ENCODE results near the gene CREB3L1. TPM values are rescaled to one million over a fixed set of nuclear protein-coding genes. Genes with fewer than 3 reads are reported as not detected.
A peak's percentile ranks its signal among the peaks of the same experiment; 100 is the strongest.

Gene CREB3L1
- total and polyA plus RNA-seq, 4 experiments from 2014 or later, result not detected

GRCh38 chr11:46338636-46338987 lies 61.1 kb downstream of the CREB3L1 start:
- no peak for DNase-seq
- H3K9me3 Mint-ChIP-seq, result no peaks in the 10 kb centered on the region
- H3K4me1 Mint-ChIP-seq, result peaks cover 27 to 90% (median 67%) of the 10 kb centered on the region in 4 donors
- no peaks in the 10 kb centered on the region for H3K36me3 ChIP-seq (ENCODE audit: insufficient read depth, low read length)
- H3K27me3 Mint-ChIP-seq, result no peaks in the 10 kb centered on the region
- intact Hi-C loops (cut with micrococcal nuclease), result no loop called here
- H3K27ac ChIP-seq (ENCODE audit: low read depth, low read length), result no peak overlapping the region
- no peaks in the 10 kb centered on the region for H3K9me3 ChIP-seq (ENCODE audit: control insufficient read depth in 1 of 2, low read length in 2 of 2)
- POLR2A ChIA-PET (ENCODE audit: partially characterized antibody), result interaction anchor here (0.8 to 1.7 kb wide), 3 partner anchors 8 to 22 kb away, joined by 3 to 5 read pairs (median 3); partner anchors contain the start of gene DGKZ
- H3K4me3 Mint-ChIP-seq, result peak overlapping the region in 3 of 8 donors; percentile 15 to 57 (median 43)
- no peak overlapping the region for H3K4me3 ChIP-seq (ENCODE audit: low read length in 2 of 2)
- no peaks in the 10 kb centered on the region for H3K36me3 Mint-ChIP-seq
- H3K27me3 ChIP-seq (ENCODE audit: insufficient read depth, low read length), result no peaks in the 10 kb centered on the region
- CTCF ChIA-PET (ENCODE audit: partially characterized antibody), result interaction anchor here (0.7 to 1.5 kb wide), 5 partner anchors 10 to 31 kb away, joined by 3 to 4 read pairs (median 3); no protein-coding TSS in a partner anchor
- H3K4me1 ChIP-seq (ENCODE audit: insufficient read depth, low read length), result peaks cover 85% of the 10 kb centered on the region
- H3K27ac Mint-ChIP-seq, result peak overlapping the region in 6 of 7 donors; percentile 30 to 80 (median 67)

- DNase-seq, result no peak
- H3K4me1 ChIP-seq (ENCODE audit: insufficient read depth, low read length), result peaks cover 84% of the 10 kb centered on the region
- ChIA-PET CTCF (ENCODE audit: partially characterized antibody) (interaction anchor here (0.7 to 2.0 kb wide), 9 partner anchors 9 to 101 kb away, joined by 3 to 5 read pairs (median 3); no protein-coding TSS in a partner anchor), POLR2A (ENCODE audit: partially characterized antibody) (interaction anchor here (0.8 to 1.7 kb wide), 3 partner anchors 9 to 21 kb away, joined by 3 to 5 read pairs (median 3); partner anchors contain the start of gene DGKZ)
- H3K27me3 ChIP-seq (ENCODE audit: insufficient read depth, low read length), result no peaks in the 10 kb centered on the region
- no peaks in the 10 kb centered on the region for H3K9me3 ChIP-seq (ENCODE audit: control insufficient read depth in 1 of 2, low read length in 2 of 2)
- intact Hi-C loops (cut with micrococcal nuclease), result no loop called here
- H3K4me1 Mint-ChIP-seq, result peaks cover 32 to 90% (median 68%) of the 10 kb centered on the region in 4 donors
- peak overlapping the region in 5 of 7 donors; percentile 36 to 77 (median 65) for H3K27ac Mint-ChIP-seq
- H3K27me3 Mint-ChIP-seq, result no peaks in the 10 kb centered on the region
- no peak overlapping the region for H3K27ac ChIP-seq (ENCODE audit: low read depth, low read length)
- no peaks in the 10 kb centered on the region for H3K36me3 ChIP-seq (ENCODE audit: insufficient read depth, low read length)
- H3K4me3 ChIP-seq (ENCODE audit: low read length in 2 of 2), result no peak overlapping the region
- H3K9me3 Mint-ChIP-seq, result no peaks in the 10 kb centered on the region
- H3K36me3 Mint-ChIP-seq, result no peaks in the 10 kb centered on the region
- peak overlapping the region in 3 of 8 donors; percentile 15 to 57 (median 43) for H3K4me3 Mint-ChIP-seq
Measured at GRCh38 chr11:46338988-46339666, 61.7 kb downstream of the CREB3L1 start.

- Mint-ChIP-seq H3K4me1 (peaks cover 36 to 90% (median 68%) of the 10 kb centered on the region in 4 donors), H3K9me3 (no peaks in the 10 kb centered on the region), H3K27me3 (no peaks in the 10 kb centered on the region), H3K36me3 (no peaks in the 10 kb centered on the region), H3K4me3 (peak overlapping the region in 1 of 8 donors; percentile 7), H3K27ac (peak overlapping the region in 4 of 7 donors; percentile 21 to 53 (median 42))
- Histone ChIP-seq H3K4me3 (ENCODE audit: low read length in 2 of 2) (no peak overlapping the region), H3K4me1 (ENCODE audit: insufficient read depth, low read length) (peaks cover 81% of the 10 kb centered on the region), H3K36me3 (ENCODE audit: insufficient read depth, low read length) (no peaks in the 10 kb centered on the region), H3K27me3 (ENCODE audit: insufficient read depth, low read length) (no peaks in the 10 kb centered on the region), H3K27ac (ENCODE audit: low read depth, low read length) (no peak overlapping the region), H3K9me3 (ENCODE audit: control insufficient read depth in 1 of 2, low read length in 2 of 2) (no peaks in the 10 kb centered on the region)
- DNase-seq, result no peak
- intact Hi-C loops (cut with micrococcal nuclease), result no loop called here
- ChIA-PET POLR2A (ENCODE audit: partially characterized antibody) (interaction anchor here (1.1 to 14.6 kb wide), 3 partner anchors 8 to 13 kb away, joined by 4 to 262 read pairs (median 6); no protein-coding TSS in a partner anchor), CTCF (ENCODE audit: partially characterized antibody) (interaction anchor here (0.7 to 2.0 kb wide), 9 partner anchors 9 to 102 kb away, joined by 3 to 5 read pairs (median 4); no protein-coding TSS in a partner anchor)
Measured at GRCh38 chr11:46339816-46340215, 62.4 kb downstream of the CREB3L1 start.

GRCh38 chr11:46341454-46341853 lies 64.0 kb downstream of the CREB3L1 start:
- H3K4me1 Mint-ChIP-seq, result peaks cover 44 to 94% (median 73%) of the 10 kb centered on the region in 4 donors
- no peaks in the 10 kb centered on the region for H3K9me3 Mint-ChIP-seq
- CTCF ChIA-PET (ENCODE audit: partially characterized antibody), result interaction anchor here (1.1 to 17.9 kb wide), 6 partner anchors 8 to 45 kb away, joined by 3 to 469 read pairs (median 4); no protein-coding TSS in a partner anchor
- POLR2A ChIA-PET (ENCODE audit: partially characterized antibody), result interaction anchor here (1.5 to 14.6 kb wide), 3 partner anchors 10 to 20 kb away, joined by 5 to 262 read pairs (median 10); no protein-coding TSS in a partner anchor
- H3K36me3 Mint-ChIP-seq, result peaks cover 0 to 2% of the 10 kb centered on the region in 2 donors
- Histone ChIP-seq H3K36me3 (ENCODE audit: insufficient read depth, low read length) (no peaks in the 10 kb centered on the region), H3K9me3 (ENCODE audit: control insufficient read depth in 1 of 2, low read length in 2 of 2) (no peaks in the 10 kb centered on the region), H3K4me3 (ENCODE audit: low read length in 2 of 2) (no peak overlapping the region), H3K4me1 (ENCODE audit: insufficient read depth, low read length) (peaks cover 81% of the 10 kb centered on the region), H3K27ac (ENCODE audit: low read depth, low read length) (peak overlapping the region; percentile 27), H3K27me3 (ENCODE audit: insufficient read depth, low read length) (no peaks in the 10 kb centered on the region)
- intact Hi-C loops (cut with micrococcal nuclease), result no loop called here
- H3K27me3 Mint-ChIP-seq, result no peaks in the 10 kb centered on the region
- DNase-seq, result no peak
- H3K27ac Mint-ChIP-seq, result peak overlapping the region; percentile 18 to 92 (median 52)
- H3K4me3 Mint-ChIP-seq, result peak overlapping the region in 6 of 8 donors; percentile 14 to 78 (median 52)

- H3K27me3 ChIP-seq (ENCODE audit: insufficient read depth, low read length), result no peaks in the 10 kb centered on the region
- Mint-ChIP-seq H3K36me3 (peaks cover 0 to 8% of the 10 kb centered on the region in 2 donors), H3K4me1 (peaks cover 47 to 94% (median 75%) of the 10 kb centered on the region in 4 donors), H3K4me3 (peak overlapping the region in 6 of 8 donors; percentile 2 to 62 (median 54)), H3K27ac (peak overlapping the region in 6 of 7 donors; percentile 55 to 92 (median 80)), H3K9me3 (peaks cover 0 to 2% (median 0%) of the 10 kb centered on the region in 8 donors), H3K27me3 (peaks cover 0 to 2% of the 10 kb centered on the region in 2 donors)
- peak overlapping the region; percentile 27 for H3K27ac ChIP-seq (ENCODE audit: low read depth, low read length)
- H3K9me3 ChIP-seq (ENCODE audit: control insufficient read depth in 1 of 2, low read length in 2 of 2), result no peaks in the 10 kb centered on the region
- POLR2A ChIA-PET (ENCODE audit: partially characterized antibody), result interaction anchor here (0.6 to 14.6 kb wide), 5 partner anchors 9 to 222 kb away, joined by 3 to 262 read pairs (median 6); no protein-coding TSS in a partner anchor
- DNase-seq, result peak in 1 of 5 donors; percentile 55
- peak overlapping the region in 1 of 2 donors; percentile 4 for H3K4me3 ChIP-seq (ENCODE audit: low read length in 2 of 2)
- intact Hi-C loops (cut with micrococcal nuclease), result no loop called here
- CTCF ChIA-PET (ENCODE audit: partially characterized antibody), result interaction anchor here (1.1 to 17.9 kb wide), 7 partner anchors 10 to 104 kb away, joined by 3 to 469 read pairs (median 4); no protein-coding TSS in a partner anchor
- peaks cover 86% of the 10 kb centered on the region for H3K4me1 ChIP-seq (ENCODE audit: insufficient read depth, low read length)
- no peaks in the 10 kb centered on the region for H3K36me3 ChIP-seq (ENCODE audit: insufficient read depth, low read length)
Measured at GRCh38 chr11:46342239-46342638, 64.8 kb downstream of the CREB3L1 start.

GRCh38 chr11:46343520-46343919 lies 66.1 kb downstream of the CREB3L1 start:
- ChIA-PET POLR2A (ENCODE audit: partially characterized antibody) (interaction anchor here (1.1 to 14.7 kb wide), 4 partner anchors 8 to 22 kb away, joined by 6 to 334 read pairs (median 136); no protein-coding TSS in a partner anchor), CTCF (ENCODE audit: partially characterized antibody) (interaction anchor here (1.2 to 17.9 kb wide), 6 partner anchors 9 to 29 kb away, joined by 3 to 469 read pairs (median 8); no protein-coding TSS in a partner anchor)
- peak overlapping the region; percentile 16 to 92 (median 66) for H3K27ac Mint-ChIP-seq
- H3K27ac ChIP-seq (ENCODE audit: low read depth, low read length), result no peak overlapping the region
- no peaks in the 10 kb centered on the region for H3K27me3 ChIP-seq (ENCODE audit: insufficient read depth, low read length)
- H3K4me1 Mint-ChIP-seq, result peaks cover 45 to 85% (median 70%) of the 10 kb centered on the region in 4 donors
- no peaks in the 10 kb centered on the region for H3K36me3 ChIP-seq (ENCODE audit: insufficient read depth, low read length)
- intact Hi-C loops (cut with micrococcal nuclease), result no loop called here
- no peak for DNase-seq
- H3K27me3 Mint-ChIP-seq, result peaks cover 0 to 2% of the 10 kb centered on the region in 2 donors
- H3K4me3 Mint-ChIP-seq, result peak overlapping the region in 3 of 8 donors; percentile 6 to 92 (median 13)
- H3K9me3 ChIP-seq (ENCODE audit: control insufficient read depth in 1 of 2, low read length in 2 of 2), result no peaks in the 10 kb centered on the region
- peaks cover 0 to 2% (median 0%) of the 10 kb centered on the region in 8 donors for H3K9me3 Mint-ChIP-seq
- H3K4me3 ChIP-seq (ENCODE audit: low read length in 2 of 2), result no peak overlapping the region
- peaks cover 0 to 8% of the 10 kb centered on the region in 2 donors for H3K36me3 Mint-ChIP-seq
- H3K4me1 ChIP-seq (ENCODE audit: insufficient read depth, low read length), result peaks cover 77% of the 10 kb centered on the region

All from CD4-positive, alpha-beta memory T cell (primary cell).